Fibroblast of pulmonary artery (primary cell): ENCODE measurements around the gene FLNA.

Source experiments
- DNase-seq: peaks from one replicate; pipeline ENCODE4 v3.0.0-alpha.2; 2010; ENCODE audit warnings: low read depth
- H3K4me3 ChIP-seq: replicated peaks from 2 replicates; pipeline ENCODE4 v1.5.1; 2011; ENCODE audit warnings: low read depth, mild to moderate bottlenecking, control low read depth, low read length, moderate library complexity
- CTCF ChIP-seq: IDR thresholded peaks from 2 replicates; pipeline ENCODE4 v1.5.1; 2011; ENCODE audit warnings: mild to moderate bottlenecking, control low read depth, low read length, inconsistent platforms; ENCODE audit errors: missing control alignments

FLNA gene, protein sequence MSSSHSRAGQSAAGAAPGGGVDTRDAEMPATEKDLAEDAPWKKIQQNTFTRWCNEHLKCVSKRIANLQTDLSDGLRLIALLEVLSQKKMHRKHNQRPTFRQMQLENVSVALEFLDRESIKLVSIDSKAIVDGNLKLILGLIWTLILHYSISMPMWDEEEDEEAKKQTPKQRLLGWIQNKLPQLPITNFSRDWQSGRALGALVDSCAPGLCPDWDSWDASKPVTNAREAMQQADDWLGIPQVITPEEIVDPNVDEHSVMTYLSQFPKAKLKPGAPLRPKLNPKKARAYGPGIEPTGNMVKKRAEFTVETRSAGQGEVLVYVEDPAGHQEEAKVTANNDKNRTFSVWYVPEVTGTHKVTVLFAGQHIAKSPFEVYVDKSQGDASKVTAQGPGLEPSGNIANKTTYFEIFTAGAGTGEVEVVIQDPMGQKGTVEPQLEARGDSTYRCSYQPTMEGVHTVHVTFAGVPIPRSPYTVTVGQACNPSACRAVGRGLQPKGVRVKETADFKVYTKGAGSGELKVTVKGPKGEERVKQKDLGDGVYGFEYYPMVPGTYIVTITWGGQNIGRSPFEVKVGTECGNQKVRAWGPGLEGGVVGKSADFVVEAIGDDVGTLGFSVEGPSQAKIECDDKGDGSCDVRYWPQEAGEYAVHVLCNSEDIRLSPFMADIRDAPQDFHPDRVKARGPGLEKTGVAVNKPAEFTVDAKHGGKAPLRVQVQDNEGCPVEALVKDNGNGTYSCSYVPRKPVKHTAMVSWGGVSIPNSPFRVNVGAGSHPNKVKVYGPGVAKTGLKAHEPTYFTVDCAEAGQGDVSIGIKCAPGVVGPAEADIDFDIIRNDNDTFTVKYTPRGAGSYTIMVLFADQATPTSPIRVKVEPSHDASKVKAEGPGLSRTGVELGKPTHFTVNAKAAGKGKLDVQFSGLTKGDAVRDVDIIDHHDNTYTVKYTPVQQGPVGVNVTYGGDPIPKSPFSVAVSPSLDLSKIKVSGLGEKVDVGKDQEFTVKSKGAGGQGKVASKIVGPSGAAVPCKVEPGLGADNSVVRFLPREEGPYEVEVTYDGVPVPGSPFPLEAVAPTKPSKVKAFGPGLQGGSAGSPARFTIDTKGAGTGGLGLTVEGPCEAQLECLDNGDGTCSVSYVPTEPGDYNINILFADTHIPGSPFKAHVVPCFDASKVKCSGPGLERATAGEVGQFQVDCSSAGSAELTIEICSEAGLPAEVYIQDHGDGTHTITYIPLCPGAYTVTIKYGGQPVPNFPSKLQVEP (N-terminal part only)

DNA sequence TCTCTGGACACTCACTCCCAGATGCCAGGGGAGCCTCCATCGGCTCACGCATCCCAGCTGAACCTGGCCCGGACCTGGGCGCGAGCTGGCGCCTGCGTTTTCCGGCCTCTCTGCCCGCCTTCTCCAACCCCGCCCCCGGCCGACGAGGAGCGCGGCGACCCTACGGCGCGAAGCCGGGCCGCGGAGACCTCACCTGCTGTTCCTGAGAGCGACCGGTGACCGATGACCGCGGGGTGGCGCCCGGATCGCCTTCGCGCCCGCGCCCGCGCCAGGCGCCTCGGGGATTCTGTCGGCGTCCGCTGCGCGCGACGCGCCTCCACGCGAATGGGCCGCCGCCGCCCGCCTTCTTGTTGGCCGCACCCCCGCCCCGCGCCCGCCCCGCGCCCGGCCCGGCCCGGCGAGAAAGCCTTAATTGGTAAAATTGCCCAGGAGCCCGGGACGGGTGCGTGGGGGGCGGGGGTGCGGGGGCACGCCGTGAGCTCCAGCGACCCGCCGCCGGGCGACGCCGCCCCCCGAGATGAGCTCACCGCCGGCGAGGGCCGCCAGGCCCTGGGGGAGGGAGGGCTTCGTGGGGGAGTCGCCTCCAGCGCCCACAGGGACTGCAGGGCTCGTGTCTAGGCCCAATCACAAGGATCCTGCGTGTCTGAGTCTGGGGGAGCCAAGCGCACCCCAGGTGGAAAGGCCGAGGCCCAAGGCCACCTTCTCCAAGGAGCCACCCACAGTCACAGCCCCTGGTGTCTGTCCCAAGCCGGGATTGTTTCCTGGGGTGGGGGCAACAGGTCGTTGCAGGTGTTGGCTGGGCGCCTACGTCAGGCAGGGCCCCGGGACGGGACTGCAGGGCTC, at the start of gene FLNA:
FLNA (minus strand) TSS at position 322 of the 843 bp plus-strand sequence. CDS start 3,389 bp downstream, outside the sequence.
- TF ChIP-seq CTCF: no peak
- H3K4me3 ChIP-seq: peak within 1 kb of the TSS; percentile 55
- no peak for DNase-seq

- H3K4me3 ChIP-seq: no peak overlapping the region
- no peak for TF ChIP-seq CTCF
- DNase-seq: no peak
These were observed 45.9 kb upstream of the FLNA start for GRCh38 chrX:154420402-154420756.

GRCh38 chrX:154419688-154420401, 45.4 kb upstream of the FLNA start:
- H3K4me3 ChIP-seq: no peak overlapping the region
- no peak for TF ChIP-seq CTCF
- DNase-seq: no peak

- no peak for DNase-seq
- H3K4me3 ChIP-seq: no peak overlapping the region
- TF ChIP-seq CTCF: no peak
These were observed 44.8 kb upstream of the FLNA start for GRCh38 chrX:154419189-154419588.

GRCh38 chrX:154417157-154417556, 42.7 kb upstream of the FLNA start:
- no peak for DNase-seq
- no peak for TF ChIP-seq CTCF
- no peak overlapping the region for H3K4me3 ChIP-seq
